NOMO-1 (cell line): ENCODE data around the gene RASAL1.

Experiments
- DNase-seq, 2 experiments: peaks; one replicate each; lab custom pipeline; 2025; ENCODE audit not compliant: unreplicated experiment in 2 of 2; lab: John Stamatoyannopoulos, UW

RASAL1 gene

GRCh38 chr12:113077859-113078255 lies 57.7 kb downstream of the RASAL1 start:
- DNase-seq: no peak

- DNase-seq: no peak
Observed at GRCh38 chr12:113077057-113077858, 58.3 kb downstream of the RASAL1 start.

GRCh38 chr12:113075137-113075683 lies 60.4 kb downstream of the RASAL1 start:
- DNase-seq: no peak

- no peak for DNase-seq
Observed at GRCh38 chr12:113073586-113073985, 62.0 kb downstream of the RASAL1 start.

GRCh38 chr12:113072136-113072535 lies 63.4 kb downstream of the RASAL1 start:
- no peak for DNase-seq

- no peak for DNase-seq
Observed at GRCh38 chr12:113071135-113072112, 64.1 kb downstream of the RASAL1 start.

GRCh38 chr12:113070117-113070906 lies 65.2 kb downstream of the RASAL1 start:
- no peak for DNase-seq

GRCh38 chr12:113069751-113070116 lies 65.8 kb downstream of the RASAL1 start:
- DNase-seq: no peak

- DNase-seq: no peak
Observed at GRCh38 chr12:113069149-113069548, 66.4 kb downstream of the RASAL1 start.

GRCh38 chr12:113067987-113068935 lies 67.3 kb downstream of the RASAL1 start:
- no peak for DNase-seq

GRCh38 chr12:113066813-113067400 lies 68.7 kb downstream of the RASAL1 start:
- no peak for DNase-seq

- peak in 1 of 2 experiments; percentile 18 for DNase-seq
Observed at GRCh38 chr12:113065126-113066007, 70.2 kb downstream of the RASAL1 start.

GRCh38 chr12:113064395-113065125 lies 71.0 kb downstream of the RASAL1 start:
- no peak for DNase-seq

GRCh38 chr12:113063396-113064350 lies 71.9 kb downstream of the RASAL1 start:
- no peak for DNase-seq

GRCh38 chr12:113062502-113063395 lies 72.8 kb downstream of the RASAL1 start:
- no peak for DNase-seq
